AG09319 (cell line): ENCODE data around the gene P2RY2.
"Not testable (repeated sequence)": the region's sequence is repeated elsewhere in the genome, so short reads cannot be mapped to it uniquely, and the experiment has no call there.

Experiments used
- DNase-seq: peaks from one replicate; pipeline ENCODE4 v3.0.0-alpha.2; 2010; ENCODE audit warnings: low read depth; ENCODE audit errors: extremely low read depth
- TF ChIP-seq, protein P1 (sequence below): IDR thresholded peaks from 2 replicates; pipeline ENCODE4 v1.5.1; 2011; ENCODE audit warnings: low read depth, mild to moderate bottlenecking, inconsistent platforms, low read length, moderate library complexity

Gene P2RY2

DNA sequence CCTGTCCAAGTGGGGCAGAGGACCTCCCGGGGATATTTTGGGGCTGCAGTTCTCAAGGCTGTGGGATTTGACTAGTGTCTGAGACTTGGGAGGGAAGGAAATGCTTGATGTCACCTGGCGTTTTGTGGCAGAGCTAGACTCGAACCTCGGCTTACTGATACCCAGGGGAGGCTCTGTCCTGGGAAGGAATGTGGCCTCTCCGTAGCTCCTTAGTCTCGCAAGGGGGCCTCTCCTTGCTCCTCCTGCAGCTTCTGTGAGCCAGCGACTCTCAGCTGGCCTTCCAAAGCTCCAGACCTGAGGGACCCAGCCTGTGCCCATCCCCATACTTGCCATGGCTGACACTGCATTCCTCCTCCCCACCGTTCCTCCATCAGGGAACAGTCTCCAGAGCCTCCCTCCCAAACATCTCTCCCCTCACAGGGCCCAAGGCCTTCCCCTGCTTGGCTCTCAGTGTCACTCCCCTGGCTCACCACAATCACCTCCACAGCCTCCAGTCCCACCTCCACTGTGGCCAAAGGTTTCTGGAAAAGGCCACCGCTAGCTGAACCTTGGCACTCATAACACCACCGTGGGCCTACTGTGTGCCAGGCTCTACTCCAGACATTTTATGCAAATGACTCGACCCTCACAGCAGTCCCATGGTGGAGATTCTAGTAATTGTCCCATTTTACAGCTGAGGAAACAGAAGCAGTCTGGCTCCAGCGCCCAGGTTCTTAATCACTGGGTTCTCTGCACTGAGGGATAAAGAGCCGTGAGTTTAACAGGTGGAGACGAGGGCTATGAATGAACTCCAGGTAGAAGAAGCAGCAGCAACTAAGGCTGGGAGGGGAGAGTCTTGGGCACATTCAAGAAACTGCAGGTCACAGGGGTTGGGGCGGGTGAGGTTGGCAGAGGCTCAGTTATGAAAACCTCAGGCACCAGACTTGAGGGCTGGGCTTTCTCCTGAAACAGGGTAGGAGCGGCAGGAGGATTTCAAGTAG, 12.1 kb downstream of the P2RY2 start:
- TF ChIP-seq, protein P1, sequence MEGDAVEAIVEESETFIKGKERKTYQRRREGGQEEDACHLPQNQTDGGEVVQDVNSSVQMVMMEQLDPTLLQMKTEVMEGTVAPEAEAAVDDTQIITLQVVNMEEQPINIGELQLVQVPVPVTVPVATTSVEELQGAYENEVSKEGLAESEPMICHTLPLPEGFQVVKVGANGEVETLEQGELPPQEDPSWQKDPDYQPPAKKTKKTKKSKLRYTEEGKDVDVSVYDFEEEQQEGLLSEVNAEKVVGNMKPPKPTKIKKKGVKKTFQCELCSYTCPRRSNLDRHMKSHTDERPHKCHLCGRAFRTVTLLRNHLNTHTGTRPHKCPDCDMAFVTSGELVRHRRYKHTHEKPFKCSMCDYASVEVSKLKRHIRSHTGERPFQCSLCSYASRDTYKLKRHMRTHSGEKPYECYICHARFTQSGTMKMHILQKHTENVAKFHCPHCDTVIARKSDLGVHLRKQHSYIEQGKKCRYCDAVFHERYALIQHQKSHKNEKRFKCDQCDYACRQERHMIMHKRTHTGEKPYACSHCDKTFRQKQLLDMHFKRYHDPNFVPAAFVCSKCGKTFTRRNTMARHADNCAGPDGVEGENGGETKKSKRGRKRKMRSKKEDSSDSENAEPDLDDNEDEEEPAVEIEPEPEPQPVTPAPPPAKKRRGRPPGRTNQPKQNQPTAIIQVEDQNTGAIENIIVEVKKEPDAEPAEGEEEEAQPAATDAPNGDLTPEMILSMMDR: no peak
- DNase-seq: no peak

DNA sequence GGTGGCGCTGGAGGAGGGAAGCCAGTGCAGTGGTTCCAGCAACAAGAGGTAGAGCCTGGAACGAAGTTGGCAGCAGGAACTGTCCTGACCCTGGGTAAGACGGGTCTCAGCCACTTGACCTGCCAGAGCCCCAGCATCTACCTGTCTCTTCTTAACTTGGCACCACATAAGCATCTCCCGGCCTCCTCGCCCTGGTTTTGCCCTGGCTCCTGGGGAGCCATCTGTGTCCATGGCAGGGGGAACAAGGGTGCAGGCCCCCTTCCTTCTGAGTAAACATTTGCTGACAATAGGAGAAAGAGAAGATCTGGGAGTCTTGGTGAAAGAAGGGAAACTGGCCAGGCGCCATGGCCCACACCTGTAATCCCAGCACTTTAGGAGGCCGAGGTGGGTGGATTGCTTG, 12.8 kb downstream of the P2RY2 start:
- TF ChIP-seq, protein P1: no peak

DNA sequence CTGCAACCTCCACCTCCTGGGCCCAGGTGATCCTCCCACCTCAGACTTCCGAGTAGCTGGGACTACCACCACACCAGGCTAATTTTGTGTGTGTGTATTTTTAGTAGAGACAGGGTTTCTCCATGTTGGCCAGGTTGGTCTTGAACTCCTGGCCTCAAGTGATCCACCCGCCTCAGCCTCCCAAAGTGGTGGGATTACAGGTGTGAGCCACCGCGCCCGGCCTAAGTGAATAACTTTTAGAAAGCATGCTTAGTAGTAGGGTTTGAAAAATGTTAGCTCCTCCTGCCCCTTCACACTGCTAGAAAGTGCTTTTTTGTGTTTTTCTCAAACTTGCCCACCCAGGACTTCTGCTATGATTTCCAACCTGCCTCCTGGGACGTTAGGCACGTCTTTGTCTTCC, 14.4 kb downstream of the P2RY2 start:
- not testable (repeated sequence) for DNase-seq

More for the DNA sequence above, 12.8 kb downstream of the P2RY2 start:
- no peak for DNase-seq

- DNase-seq: no peak
- TF ChIP-seq, protein P1: no peak
Measured at GRCh38 chr11:73233211-73233610, 15.1 kb downstream of the P2RY2 start.

GRCh38 chr11:73233692-73234470, 15.8 kb downstream of the P2RY2 start:
- TF ChIP-seq, protein P1: no peak

GRCh38 chr11:73234471-73235181, 16.5 kb downstream of the P2RY2 start:
- no peak for DNase-seq
- TF ChIP-seq, protein P1: no peak

More at GRCh38 chr11:73233692-73234470, 15.8 kb downstream of the P2RY2 start:
- no peak for DNase-seq

- TF ChIP-seq, protein P1: no peak
Measured at GRCh38 chr11:73235236-73235786, 17.2 kb downstream of the P2RY2 start.

More at GRCh38 chr11:73235236-73235786, 17.2 kb downstream of the P2RY2 start:
- DNase-seq: no peak
